GM18517 (cell line): ENCODE measurements around the gene ST6GAL1.
"Not testable (repeated sequence)": the region's sequence is repeated elsewhere in the genome, so short reads cannot be mapped to it uniquely, and the experiment has no call there.

Experiments used
- ATAC-seq: cut with Tn5 transposase; IDR thresholded peaks from one replicate; pipeline ENCODE4 v1.9.1; 2021; ENCODE audit warnings: mild to moderate bottlenecking, moderate library complexity; ENCODE audit not compliant: unreplicated experiment

ST6GAL1 gene

DNA sequence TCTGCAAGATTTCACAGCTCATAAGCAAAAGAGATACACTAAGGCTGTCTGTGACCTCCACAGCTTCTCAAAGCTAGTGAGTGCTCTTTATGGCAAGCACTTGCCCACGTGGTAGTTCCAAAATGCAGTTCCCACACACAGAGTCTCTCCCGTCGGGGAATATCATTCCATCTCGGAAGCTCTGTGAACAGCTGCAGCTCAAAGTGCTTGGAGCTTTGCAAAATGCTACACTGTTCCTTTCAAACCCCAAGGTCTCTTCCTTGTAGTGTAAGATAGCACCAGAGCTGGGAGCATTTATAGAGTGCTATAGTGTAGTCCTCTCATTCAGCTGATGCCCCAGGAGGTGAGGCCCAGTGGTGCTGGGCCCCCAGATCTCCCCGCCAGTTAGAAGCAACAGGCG is 36.1 kb downstream of the ST6GAL1 start:
- ATAC-seq, result no peak

DNA sequence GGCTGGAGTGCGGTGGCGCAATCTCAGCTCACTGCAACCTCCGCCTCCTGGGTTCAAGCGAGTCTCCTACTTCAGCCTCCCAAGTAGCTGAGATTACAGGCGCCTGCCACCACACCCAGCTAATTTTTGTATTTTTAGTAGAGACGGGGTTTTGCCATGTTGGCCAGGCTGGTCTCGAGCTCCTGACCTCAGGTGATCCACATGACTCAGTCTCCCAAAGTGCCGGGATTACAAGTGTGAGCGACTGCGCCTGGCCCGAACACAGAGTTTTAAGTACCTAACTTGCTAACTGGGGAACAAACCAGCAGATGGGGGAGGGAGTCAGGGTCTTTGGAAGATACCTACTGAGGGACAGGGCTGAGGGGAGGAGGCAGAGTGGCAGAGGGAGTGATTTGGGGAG is 36.9 kb downstream of the ST6GAL1 start:
- not testable (repeated sequence) for ATAC-seq

DNA sequence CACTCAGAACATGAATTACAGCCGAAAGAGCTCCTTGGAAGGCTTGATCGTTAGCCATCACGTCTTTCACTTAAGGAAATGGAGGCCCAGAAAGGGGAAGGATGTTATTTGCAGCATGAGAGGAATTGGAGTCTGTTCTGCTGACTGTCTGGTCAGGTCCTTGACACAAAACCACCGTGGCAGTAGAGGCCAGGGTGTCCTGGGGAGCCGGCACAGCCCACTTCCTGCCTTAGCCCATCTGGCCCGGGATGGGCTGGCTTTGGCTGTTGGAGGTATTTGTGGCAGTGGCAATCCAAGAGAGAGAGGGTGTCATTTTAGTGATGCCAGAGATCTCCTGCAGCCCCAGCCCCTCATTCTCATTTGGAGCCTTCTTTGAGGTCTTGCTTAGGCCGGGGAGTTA is 37.4 kb downstream of the ST6GAL1 start:
- no peak for ATAC-seq

DNA sequence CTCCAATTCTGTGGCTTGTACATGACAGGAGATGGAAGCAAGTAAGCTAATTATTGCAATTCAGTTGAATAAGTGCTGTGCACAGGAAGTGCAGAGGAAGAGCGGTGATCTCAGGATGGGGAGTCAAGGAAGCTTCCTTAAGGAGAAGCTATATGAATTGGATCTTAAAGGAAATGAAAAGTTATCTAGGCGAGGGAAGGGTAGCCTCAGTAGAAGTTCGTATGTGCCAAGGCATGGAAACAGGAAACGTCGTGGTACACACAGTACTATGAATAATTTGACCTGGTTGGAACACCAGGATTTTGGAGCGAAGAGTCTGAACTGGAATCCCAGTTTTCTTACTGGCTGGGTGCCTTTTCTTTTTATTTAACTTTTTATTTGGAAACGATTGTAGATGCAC is 39.3 kb downstream of the ST6GAL1 start:
- ATAC-seq, result no peak

DNA sequence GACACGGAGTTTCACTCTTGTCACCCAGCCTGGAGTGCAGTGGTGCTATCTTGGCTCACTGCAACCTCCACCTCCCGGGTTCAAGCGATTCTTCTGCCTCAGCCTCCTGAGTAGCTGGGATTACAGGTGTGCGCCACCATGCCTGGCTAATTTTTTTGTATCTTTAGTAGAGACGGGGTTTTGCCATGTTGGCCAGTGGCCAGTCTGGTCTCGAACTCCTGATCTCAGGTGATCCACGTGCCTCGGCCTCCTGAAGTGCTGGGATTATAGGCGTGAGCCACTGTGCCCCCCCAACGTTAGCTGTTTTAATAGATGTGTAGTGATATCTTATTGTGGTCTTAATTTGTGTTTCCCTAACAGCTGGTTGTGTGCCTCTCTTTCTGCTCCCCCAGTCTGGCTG is 40.8 kb downstream of the ST6GAL1 start:
- not testable (repeated sequence) for ATAC-seq

DNA sequence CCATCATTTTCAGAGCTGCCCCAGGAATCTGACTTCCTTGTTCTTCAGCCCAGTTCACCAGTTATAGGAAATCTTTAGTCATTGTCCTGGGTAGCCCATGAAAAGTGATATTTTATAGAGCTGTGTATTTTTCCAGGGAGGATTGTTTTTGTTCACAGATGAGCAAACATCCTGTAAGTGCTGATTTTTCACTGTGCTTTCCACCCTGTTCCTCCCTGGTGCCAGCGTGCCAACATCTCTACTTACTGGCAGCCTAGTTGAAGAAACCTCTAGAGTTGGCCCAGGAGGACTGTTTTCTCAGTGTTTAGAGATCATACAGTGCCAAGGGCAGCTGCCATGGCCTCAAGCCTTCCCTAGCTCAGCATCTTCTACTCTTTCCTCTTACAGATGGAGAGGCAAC is 41.3 kb downstream of the ST6GAL1 start:
- ATAC-seq, result no peak

DNA sequence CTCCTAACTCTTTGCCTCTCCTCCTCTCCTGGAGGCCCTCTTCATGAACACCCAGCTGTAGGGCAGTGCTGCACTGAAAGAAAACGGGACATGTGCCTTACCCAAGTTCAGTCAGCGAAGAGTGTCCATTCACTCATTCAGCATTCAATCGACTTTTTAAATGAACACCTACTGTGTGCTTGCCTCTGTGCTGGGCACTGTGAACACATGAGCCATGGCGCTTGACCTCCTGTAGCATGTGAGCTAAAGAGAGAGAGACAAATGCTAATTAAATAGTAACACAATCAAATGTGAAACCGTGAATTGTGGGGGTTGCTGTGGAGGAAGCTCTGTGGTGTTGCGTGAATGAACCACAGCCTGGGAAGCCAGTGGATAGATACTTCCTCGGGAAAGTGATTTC is 43.4 kb downstream of the ST6GAL1 start:
- no peak for ATAC-seq

DNA sequence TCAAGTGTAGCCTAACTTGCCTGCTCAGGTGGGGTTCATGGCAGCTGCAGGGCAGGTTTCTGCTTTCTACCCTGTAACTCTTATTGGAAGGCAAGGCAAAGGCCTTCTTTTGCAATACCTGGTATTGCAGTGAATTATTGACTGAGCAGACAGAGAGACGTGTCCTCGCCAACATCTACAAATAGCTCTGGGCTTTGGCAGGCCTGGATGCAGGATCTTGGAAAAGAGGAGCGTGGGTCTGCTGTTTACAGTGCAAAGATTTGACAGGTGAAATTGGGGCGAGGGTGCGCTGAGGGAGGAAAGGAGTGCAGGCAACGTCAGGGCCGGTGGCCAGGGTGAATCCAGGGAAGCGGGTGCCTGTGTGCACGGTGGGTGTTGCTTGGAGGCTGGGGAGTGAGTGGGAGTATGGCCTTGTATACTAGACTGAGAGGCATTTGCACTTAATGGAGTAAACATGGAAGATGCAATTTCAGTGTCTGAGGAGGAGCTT is 44.5 kb downstream of the ST6GAL1 start:
- ATAC-seq, result no peak

DNA sequence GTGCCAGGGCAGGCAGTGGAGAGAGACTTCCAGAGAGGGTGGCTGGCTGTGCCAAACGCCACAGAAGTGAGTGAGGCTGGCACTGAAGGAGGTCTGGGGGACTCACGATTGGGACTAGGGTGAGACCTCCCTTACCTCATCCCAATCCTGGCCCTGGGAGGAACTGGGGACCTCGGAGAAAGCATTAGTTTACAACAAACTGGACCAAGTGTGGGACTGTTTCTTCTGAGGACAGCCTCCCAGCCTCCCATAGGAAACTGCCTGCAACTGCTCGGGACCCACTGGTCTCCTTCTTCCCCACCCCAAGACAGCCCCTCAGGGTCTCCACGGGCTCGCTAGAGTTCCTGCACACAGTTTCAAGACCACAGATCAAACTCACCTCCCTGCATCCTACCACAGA is 45.4 kb downstream of the ST6GAL1 start:
- no peak for ATAC-seq

DNA sequence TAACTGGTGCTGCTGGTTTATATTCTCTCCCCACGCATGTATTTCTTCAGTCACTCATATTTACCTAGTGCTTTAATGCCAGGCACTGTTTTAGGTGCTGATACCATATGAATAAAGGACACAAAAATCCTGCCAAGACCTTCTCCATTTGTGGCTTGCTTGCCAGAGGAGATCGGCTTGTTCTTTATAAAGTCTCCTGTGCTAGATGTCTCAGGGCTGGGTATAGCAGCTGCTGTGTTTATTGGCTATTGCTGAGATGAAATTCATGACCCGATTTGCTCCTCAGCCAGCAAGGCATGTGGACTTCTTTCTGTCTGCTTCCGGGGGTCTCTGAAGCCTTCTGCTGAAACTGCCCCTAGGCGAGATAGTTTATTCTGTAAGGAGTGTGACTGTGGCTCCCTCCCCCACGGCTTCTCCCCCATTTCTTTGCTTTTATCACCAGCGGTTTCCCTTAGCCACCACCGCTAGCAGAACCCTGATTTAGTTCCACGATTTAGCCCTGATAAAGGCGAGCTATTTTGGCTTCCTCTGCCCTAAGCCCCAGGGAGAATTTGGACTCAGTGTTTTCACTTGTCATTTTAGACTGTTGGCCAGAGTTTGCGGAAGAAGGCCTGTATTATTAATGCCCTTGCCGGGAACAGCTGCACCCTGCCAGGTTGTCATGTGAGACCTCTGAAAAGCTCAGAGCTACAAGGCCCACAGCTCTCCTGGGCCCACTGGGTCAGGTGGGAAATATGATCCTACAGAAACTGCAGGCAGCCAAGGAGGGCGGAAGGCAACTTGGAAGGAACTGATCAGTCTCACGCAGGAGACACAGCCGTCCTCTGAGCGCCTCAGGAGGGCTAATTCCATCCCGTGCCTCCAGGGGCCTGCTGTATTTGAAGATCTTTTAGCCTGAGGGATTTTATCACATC is 46.8 kb downstream of the ST6GAL1 start:
- no peak for ATAC-seq

DNA sequence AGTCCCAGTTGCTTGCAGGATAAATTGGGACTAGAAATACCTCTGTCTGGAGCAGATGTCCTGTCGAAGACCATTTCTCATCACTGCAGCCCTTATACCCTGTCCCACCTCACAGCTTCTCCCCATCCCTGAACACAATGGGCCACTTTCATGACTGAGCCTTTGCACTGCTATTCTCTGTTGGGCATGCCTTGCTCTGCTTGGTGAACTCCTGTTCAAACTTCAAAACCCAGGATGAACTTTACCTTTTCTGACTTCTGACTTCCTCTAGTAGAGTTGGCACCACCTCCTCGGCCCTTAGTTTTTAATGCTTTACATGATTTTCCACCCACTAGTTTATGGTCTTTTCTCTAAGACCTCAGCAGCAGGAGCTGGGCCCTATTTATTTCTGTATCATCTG is 48.4 kb downstream of the ST6GAL1 start:
- ATAC-seq, result no peak

DNA sequence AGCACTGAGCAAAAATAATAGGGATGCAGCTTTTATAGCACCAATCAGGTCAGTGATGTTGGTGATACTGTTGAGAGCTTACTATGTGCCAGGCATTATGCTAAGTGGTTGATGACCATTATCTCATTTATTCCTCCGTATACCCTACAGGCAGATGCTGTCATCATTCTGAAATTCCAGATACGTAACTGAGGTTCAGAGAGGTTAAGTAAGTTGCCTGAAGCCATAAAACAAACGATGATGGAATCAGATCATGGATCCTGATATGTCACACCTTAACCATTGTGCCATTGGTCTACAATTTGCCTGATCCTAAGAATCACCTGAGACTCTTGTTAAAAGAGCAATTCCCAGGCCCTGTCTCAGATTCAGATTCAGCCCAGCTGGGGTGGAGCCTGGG is 49.5 kb downstream of the ST6GAL1 start:
- no peak for ATAC-seq

DNA sequence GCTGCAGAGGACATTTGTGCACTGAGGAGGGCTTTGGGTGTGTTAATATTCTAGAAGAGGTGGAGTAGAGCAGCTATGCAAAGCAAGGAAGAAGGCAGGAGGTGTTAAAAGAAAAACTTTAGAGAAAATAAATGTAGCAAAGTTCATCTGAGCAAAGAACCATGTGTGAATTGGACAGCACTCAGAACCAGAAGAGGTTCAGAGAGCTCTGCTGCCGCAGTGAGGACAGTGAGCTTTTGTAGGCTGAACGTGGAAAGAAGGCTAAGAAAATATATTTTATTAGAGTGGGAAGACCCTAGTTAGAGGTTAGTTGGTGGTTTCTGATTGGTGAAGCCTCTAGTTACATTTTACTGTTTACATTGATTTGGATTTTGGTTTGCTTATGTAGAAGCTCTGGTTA is 50.7 kb downstream of the ST6GAL1 start:
- no peak for ATAC-seq

DNA sequence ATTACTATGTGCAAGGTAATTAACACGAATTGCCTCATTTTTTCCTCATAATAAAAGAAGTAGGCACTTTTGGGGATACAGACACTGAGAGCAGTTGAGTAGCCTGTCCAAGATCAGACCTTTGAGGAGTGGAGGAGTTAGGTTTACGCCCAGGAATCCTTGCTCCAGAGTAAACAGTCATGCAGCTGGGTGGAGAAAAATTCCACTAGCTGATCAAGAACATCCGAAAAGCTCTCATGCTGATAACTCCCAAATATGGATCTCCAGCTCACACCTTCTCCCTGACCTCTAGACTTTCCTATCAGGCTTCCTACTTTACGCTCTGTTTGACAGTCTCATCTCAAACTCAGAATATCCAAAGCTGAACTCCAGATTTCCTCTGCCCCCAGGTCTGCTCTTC is 53.3 kb downstream of the ST6GAL1 start:
- no peak for ATAC-seq

DNA sequence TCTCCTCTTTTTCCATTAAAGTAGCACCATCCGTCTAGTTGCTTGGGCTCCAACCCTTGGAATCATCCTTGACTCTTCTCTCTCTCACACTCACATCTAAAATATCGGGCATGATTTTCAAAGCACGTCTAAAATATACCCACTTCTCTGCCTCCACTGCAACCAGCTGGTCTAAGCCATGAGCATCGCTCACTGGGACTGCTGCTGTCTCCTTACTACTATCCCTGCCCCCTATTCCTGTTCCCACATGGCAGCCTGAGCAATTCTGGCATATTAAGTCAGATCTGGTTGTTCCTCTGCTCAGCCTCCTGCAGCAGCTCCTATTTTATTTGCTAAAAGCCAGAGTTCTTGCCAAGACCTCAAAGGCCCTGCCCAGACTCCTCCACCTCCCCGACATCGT is 53.7 kb downstream of the ST6GAL1 start:
- no peak for ATAC-seq

DNA sequence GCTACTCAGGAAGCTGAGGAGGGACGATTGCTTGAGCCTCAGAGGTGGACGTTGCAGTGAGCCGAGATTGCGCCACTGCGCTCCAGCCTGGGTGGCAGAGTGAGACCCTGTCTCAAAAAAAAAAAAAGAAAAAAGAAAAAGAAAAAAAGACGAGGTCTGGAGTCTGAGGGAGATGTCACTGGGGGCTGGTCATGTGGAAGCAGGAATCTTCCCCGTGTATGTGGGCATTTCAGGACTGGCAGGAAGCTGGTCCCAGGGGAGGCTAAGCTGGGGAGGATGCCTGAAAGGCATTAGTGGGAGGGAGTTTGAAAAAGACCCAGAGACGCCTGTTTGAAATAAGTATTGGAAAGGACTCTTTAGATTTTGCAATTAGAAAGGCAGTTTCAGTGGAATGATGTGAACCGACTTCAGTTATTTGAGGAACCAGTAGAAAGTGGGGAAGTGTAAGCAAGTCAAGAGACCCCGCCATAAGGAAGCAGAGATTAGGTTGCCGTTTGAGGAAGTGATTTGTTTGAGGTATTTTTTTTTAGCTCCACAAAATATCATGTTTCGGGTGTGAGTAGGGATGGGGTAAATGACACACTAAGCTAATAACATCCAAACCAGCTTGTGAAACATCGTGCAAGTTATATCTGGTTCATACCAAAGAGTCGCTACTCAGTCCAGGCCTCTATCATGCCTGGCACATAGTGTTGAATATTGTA is 55.5 kb downstream of the ST6GAL1 start:
- peak; percentile 71 for ATAC-seq

DNA sequence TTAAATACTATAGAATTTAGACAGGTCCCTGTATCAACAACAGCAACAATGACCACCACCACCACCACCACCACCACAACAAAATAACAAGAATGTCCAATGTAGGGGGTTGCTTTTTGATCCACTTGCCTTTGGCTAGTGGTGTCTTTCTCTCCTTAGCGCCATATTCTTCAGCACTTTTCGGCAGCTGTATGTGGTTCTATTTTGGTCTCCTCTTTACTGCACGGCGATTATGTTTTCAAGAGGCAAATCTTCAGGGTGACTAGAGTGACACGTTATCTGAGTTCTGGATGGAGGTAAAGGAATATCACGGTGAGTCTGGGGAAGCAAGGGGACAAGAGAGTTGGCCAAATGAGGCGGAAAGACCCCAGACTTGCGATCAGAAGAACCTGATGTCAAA is 56.1 kb downstream of the ST6GAL1 start:
- ATAC-seq, result no peak

DNA sequence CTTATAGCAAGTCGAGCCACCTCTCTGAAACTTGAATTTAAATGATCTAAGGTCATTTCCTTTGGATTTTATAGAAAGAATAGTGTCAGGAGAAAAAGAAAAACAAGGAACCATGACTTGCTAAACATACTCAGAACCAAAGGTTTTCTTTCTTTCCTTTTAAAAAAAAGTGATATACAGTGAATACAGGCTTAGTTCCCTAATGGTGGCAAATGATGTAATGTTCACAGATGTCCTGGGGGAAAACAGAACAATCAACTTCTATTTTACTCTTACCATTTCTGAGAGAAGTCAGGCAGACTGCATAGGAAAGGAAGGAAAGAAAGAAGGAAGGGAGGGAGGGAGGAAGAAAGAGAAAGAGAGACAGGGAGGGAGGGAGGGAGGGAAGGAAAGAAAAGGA is 56.5 kb downstream of the ST6GAL1 start:
- ATAC-seq, result no peak

DNA sequence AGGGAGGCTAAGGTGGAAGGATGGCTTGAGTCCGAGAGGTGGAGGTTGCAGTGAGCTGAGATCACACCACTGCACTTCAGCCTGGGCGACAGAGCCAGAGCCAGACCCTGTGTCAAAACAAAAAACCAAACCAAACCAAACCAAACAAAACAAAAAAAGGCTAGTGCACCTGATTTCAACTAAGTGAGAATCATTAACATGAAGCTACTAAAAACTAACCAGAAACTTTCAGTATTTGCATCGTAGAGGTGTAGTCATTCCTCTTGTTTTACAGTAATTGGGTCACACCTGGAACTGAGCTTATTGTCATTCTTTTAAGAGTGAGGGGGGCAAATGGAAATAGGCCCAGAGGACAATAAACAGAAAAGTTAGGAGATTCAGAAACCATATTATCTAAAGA is 58.5 kb downstream of the ST6GAL1 start:
- peak; percentile 82 for ATAC-seq

DNA sequence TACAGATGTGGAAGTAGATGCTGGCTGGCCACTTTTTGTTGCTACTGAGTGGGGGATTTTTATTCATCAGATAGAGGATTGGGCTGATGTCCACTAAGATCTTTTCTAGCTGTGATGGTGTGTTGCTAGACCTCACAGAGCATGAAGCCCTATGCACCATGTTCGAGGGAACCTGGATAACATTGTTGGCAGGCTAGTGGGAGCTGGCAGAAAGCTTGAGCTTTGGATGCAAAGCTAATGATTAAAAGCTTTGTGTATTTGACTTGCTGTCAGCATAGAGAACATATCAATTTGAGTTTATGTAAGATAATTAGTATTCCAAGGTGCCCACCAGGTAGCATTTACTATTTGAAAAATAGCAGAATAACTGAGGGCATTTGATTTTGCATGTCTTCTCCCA is 59.1 kb downstream of the ST6GAL1 start:
- ATAC-seq, result no peak

DNA sequence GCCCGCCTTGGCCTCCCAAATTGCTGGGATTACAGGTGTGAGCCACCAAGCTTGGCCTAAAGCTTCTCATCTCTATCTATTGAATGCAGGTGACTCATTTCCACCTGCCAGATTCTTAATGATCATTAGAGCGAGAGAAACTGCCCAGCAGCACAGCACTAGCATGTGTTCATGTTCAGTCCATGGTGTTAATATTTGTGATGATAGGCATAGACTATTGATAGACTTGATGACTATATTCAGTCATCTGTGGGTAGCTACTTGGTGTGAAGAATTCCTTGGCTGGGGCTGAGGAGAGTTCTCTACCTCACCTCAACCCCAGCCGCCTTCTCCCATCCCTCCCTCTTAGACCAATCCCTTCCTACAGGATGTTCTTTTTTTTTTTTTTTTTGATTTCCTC is 60.0 kb downstream of the ST6GAL1 start:
- no peak for ATAC-seq

DNA sequence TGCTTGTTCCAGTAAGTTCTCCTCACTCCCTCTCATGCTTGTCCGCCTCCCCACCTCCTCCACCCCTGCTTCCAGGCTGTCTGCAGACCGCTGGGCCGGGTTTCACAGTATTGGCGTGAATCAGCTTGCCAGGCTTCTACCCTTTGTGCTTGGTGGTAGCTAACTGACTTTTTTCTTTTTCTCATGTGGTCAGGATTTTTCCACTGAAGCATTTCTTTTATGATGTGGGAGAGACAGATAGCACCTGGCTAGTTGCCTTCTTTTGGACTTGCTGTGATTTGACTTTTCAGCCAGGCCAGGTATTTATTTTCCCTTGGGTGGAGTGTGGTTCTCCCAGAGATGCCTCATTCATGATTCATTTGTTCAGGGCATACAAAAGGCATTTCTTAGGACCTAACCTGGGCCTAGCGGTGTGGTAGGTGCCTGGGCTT is 60.6 kb downstream of the ST6GAL1 start:
- ATAC-seq, result no peak
